H9 (cell line): Measurements from ENCODE around the gene MRPS34. TPM values are rescaled to one million over a fixed set of nuclear protein-coding genes. Genes with fewer than 3 reads are reported as not detected.

Source experiments
- DNase-seq: peaks from one replicate; pipeline ENCODE4 v3.0.0-alpha.2; 2017
- H2AFZ ChIP-seq: one replicate; pipeline ENCODE4 v1.6.1; 2013; ENCODE audit warnings: mild to moderate bottlenecking, low read length, control low read depth, moderate library complexity
- H2AK5ac ChIP-seq: 2 replicates; pipeline ENCODE4 v1.6.1; 2013; ENCODE audit warnings: low read length, control low read depth, mixed read lengths; ENCODE audit not compliant: insufficient read length
- H2BK120ac ChIP-seq: one replicate; pipeline ENCODE4 v1.6.1; 2013; ENCODE audit warnings: low read depth, mild to moderate bottlenecking, low read length, control low read depth, inconsistent platforms; ENCODE audit not compliant: poor library complexity, severe bottlenecking
- H2BK12ac ChIP-seq: 2 replicates; pipeline ENCODE4 v1.6.1; 2013; ENCODE audit warnings: low read length, control low read depth, mixed read lengths, low read depth; ENCODE audit not compliant: insufficient read length
- H2BK15ac ChIP-seq: 2 replicates; pipeline ENCODE4 v1.6.1; 2013; ENCODE audit warnings: low read depth, low read length, control low read depth
- H2BK20ac ChIP-seq: one replicate; pipeline ENCODE4 v1.6.1; 2013; ENCODE audit warnings: low read depth, mild to moderate bottlenecking, low read length, control low read depth, inconsistent platforms; ENCODE audit not compliant: poor library complexity, severe bottlenecking
- H2BK5ac ChIP-seq: 2 replicates; pipeline ENCODE4 v1.6.1; 2013; ENCODE audit warnings: low read length, control low read depth, mixed read lengths; ENCODE audit not compliant: insufficient read length
- H3K14ac ChIP-seq: 2 replicates; pipeline ENCODE4 v1.6.1; 2013; ENCODE audit warnings: low read length, control low read depth; ENCODE audit not compliant: insufficient read depth
- H3K18ac ChIP-seq: 2 replicates; pipeline ENCODE4 v1.6.1; 2013; ENCODE audit warnings: low read depth, mild to moderate bottlenecking, mixed read lengths, low read length, control low read depth; ENCODE audit not compliant: insufficient read length
- H3K23ac ChIP-seq: 2 replicates; pipeline ENCODE4 v1.6.1; 2013; ENCODE audit warnings: low read length, control low read depth, mixed read lengths, low read depth; ENCODE audit not compliant: insufficient read length
- H3K23me2 ChIP-seq: 2 replicates; pipeline ENCODE4 v1.6.1; 2013; ENCODE audit warnings: low read depth, mild to moderate bottlenecking, mixed read lengths, low read length, control low read depth; ENCODE audit not compliant: insufficient read length, poor library complexity, severe bottlenecking
- H3K27ac ChIP-seq: 2 replicates; pipeline ENCODE4 v1.5.1; 2013; ENCODE audit warnings: low read length, control low read depth, mixed read lengths, low read depth; ENCODE audit not compliant: insufficient read length
- H3K27me3 ChIP-seq: 2 replicates; pipeline ENCODE4 v1.6.1; 2013; ENCODE audit warnings: low read length, control low read depth, inconsistent platforms; ENCODE audit not compliant: insufficient read depth
- H3K4ac ChIP-seq: 2 replicates; pipeline ENCODE4 v1.6.1; 2013; ENCODE audit warnings: low read depth, mild to moderate bottlenecking, control low read depth, inconsistent platforms, low read length, moderate library complexity
- H3K4me1 ChIP-seq: 2 replicates; pipeline ENCODE4 v1.6.1; 2013; ENCODE audit warnings: low read length, control low read depth, inconsistent platforms; ENCODE audit not compliant: insufficient read depth
- H3K4me2 ChIP-seq: 2 replicates; pipeline ENCODE4 v1.6.1; 2013; ENCODE audit warnings: low read length, control low read depth, mixed read lengths; ENCODE audit not compliant: insufficient read length, insufficient read depth
- H3K56ac ChIP-seq: 2 replicates; pipeline ENCODE4 v1.6.1; 2013; ENCODE audit warnings: low read depth, mild to moderate bottlenecking, mixed read lengths, low read length, control low read depth; ENCODE audit not compliant: insufficient read length
- H3K79me1 ChIP-seq: 2 replicates; pipeline ENCODE4 v1.6.1; 2013; ENCODE audit warnings: low read depth, mild to moderate bottlenecking, moderate library complexity, low read length, control low read depth, inconsistent platforms; ENCODE audit not compliant: insufficient read depth, poor library complexity, severe bottlenecking
- H3K79me2 ChIP-seq: 2 replicates; pipeline ENCODE4 v1.6.1; 2013; ENCODE audit warnings: low read length, control low read depth, inconsistent platforms; ENCODE audit not compliant: insufficient read depth
- H3K9ac ChIP-seq: 2 replicates; pipeline ENCODE4 v1.6.1; 2013; ENCODE audit warnings: low read length, control low read depth, mixed read lengths; ENCODE audit not compliant: insufficient read length; ENCODE audit errors: extremely low read depth
- H3K9me3 ChIP-seq: one replicate; pipeline ENCODE4 v1.6.1; 2013; ENCODE audit warnings: low read depth, low read length, inconsistent platforms; ENCODE audit not compliant: control insufficient read depth
- H3T11ph ChIP-seq: one replicate; pipeline ENCODE4 v1.6.1; 2013; ENCODE audit warnings: mild to moderate bottlenecking, low read length, control low read depth, inconsistent platforms
- H4K20me1 ChIP-seq: one replicate; pipeline ENCODE4 v1.6.1; 2013; ENCODE audit not compliant: control insufficient read depth, insufficient read length, insufficient read depth
- H4K5ac ChIP-seq: 2 replicates; pipeline ENCODE4 v1.6.1; 2013; ENCODE audit warnings: low read depth, mild to moderate bottlenecking, mixed read lengths, low read length, control low read depth; ENCODE audit not compliant: insufficient read length
- H4K8ac ChIP-seq: replicated peaks from 2 replicates; pipeline ENCODE4 v1.6.1; 2013; ENCODE audit warnings: low read length, control low read depth, mixed read lengths, low read depth; ENCODE audit not compliant: insufficient read length
- H4K91ac ChIP-seq: 2 replicates; pipeline ENCODE4 v1.6.1; 2013; ENCODE audit warnings: low read depth, mild to moderate bottlenecking, moderate library complexity, mixed read lengths, low read length, control low read depth; ENCODE audit not compliant: insufficient read length
- H3K27ac Mint-ChIP-seq, 3 experiments: 2 replicates in 2 of 3; 3 replicates in 1 of 3; pipeline ENCODE4 v1.8.0; 2020 to 2021; ENCODE audit warnings: mixed read lengths in 3 of 3, mild to moderate bottlenecking in 1 of 3, moderate library complexity in 1 of 3
- H3K27me3 Mint-ChIP-seq: 2 replicates; pipeline ENCODE4 v1.8.0; 2021; ENCODE audit warnings: low read depth, mild to moderate bottlenecking, moderate library complexity, mixed read lengths
- H3K36me3 Mint-ChIP-seq, 3 experiments: 2 replicates in 2 of 3; 3 replicates in 1 of 3; pipeline ENCODE4 v1.8.0; 2020 to 2021; ENCODE audit warnings: low read depth in 3 of 3, mixed read lengths in 3 of 3; ENCODE audit not compliant: insufficient read depth in 1 of 3
- H3K4me1 Mint-ChIP-seq, 2 experiments: 2 replicates each; pipeline ENCODE4 v1.8.0; 2020; ENCODE audit warnings: mixed read lengths in 2 of 2
- H3K4me3 Mint-ChIP-seq, 2 experiments: 2 replicates in 1 of 2; 3 replicates in 1 of 2; pipeline ENCODE4 v1.8.0; 2020 to 2021; ENCODE audit warnings: mild to moderate bottlenecking in 2 of 2, mixed read lengths in 2 of 2, moderate library complexity in 1 of 2
- H3K9me3 Mint-ChIP-seq, 2 experiments: 2 replicates in 1 of 2; 3 replicates in 1 of 2; pipeline ENCODE4 v1.8.0; 2020; ENCODE audit warnings: mild to moderate bottlenecking in 2 of 2, mixed read lengths in 2 of 2, moderate library complexity in 1 of 2
- CTCF ChIP-seq: fragments of 200-600 bp; sonication (generic); conservative IDR thresholded peaks from 3 replicates; pipeline ENCODE4 v1.8.0; 2021; ENCODE audit warnings: antibody characterized with exemption, mild to moderate bottlenecking
- WGBS: extraction: QIAGEN DNeasy Blood & Tissue Kit; methylation state at CpG from one replicate; pipeline ENCODE4 v1.1.7; 2013; ENCODE audit warnings: missing lambda C conversion rate, low lambda C conversion rate, mixed read lengths; ENCODE audit not compliant: insufficient read length; ENCODE audit errors: extremely low coverage; 5-methylcytosine and 5-hydroxymethylcytosine counted together
- total RNA-seq: library from RNA; stranded (reverse); gene quantifications from 2 replicates; pipeline ENCODE4 v1.2.1, GENCODE V29; 2021

The MRPS34 gene
- total RNA-seq, 1 experiment from 2014 or later = 205 TPM

DNA sequence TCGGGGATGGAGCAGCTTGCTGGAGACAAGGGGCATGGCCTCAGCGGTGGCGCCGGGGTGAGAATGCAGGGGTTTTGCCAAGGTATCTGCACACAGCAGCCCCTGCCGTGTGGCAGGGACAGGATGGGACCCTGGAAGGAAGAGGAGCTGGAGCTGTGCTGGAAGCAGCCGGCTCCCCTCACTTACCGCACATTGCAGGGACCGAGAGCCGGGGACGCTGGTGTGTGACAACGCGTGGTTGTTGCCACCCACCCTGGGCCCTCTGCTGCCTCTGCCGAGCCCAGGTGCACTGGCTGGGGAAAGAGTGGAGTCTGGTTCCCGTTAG lies 12.9 kb upstream of the MRPS34 start:
- no peak overlapping the region for H2BK120ac ChIP-seq
- H3K27ac ChIP-seq = no peak overlapping the region
- no peaks in the 10 kb centered on the region for H3K9me3 Mint-ChIP-seq
- H3K4me1 ChIP-seq = no peaks in the 10 kb centered on the region; the same call in 1 of the 2 replicates
- H3K23me2 ChIP-seq = peaks cover 5% of the 10 kb centered on the region
- no peak for TF ChIP-seq CTCF
- no CpG with 5 or more reads among the region's 14 CpGs for WGBS
- H2AK5ac ChIP-seq = no peak overlapping the region
- H3K27me3 ChIP-seq = no peaks in the 10 kb centered on the region
- no peaks in the 10 kb centered on the region for H4K20me1 ChIP-seq
- no peak overlapping the region for H4K5ac ChIP-seq
- H4K8ac ChIP-seq = no peak overlapping the region
- H4K91ac ChIP-seq = no peak overlapping the region
- peaks cover 7 to 14% of the 10 kb centered on the region in 2 experiments for H3K4me1 Mint-ChIP-seq
- no peak overlapping the region for H3K23ac ChIP-seq
- H2BK20ac ChIP-seq = no peak overlapping the region
- H3K4me2 ChIP-seq = no peak overlapping the region
- H3K4ac ChIP-seq = no peak overlapping the region
- no peak overlapping the region; a peak in 1 of 7 replicates for H3K27ac Mint-ChIP-seq
- H2BK5ac ChIP-seq = no peak overlapping the region
- H3T11ph ChIP-seq = no peak overlapping the region
- no peak overlapping the region for H2AFZ ChIP-seq
- peaks cover 8% of the 10 kb centered on the region; the same call in 1 of the 2 replicates for H3K79me2 ChIP-seq
- no peak overlapping the region for H3K14ac ChIP-seq
- no peak overlapping the region for H2BK15ac ChIP-seq
- no peak overlapping the region for H3K4me3 Mint-ChIP-seq
- H3K27me3 Mint-ChIP-seq = peaks cover 2% of the 10 kb centered on the region; the same call in 1 of the 2 replicates
- H3K9ac ChIP-seq = no peak overlapping the region
- no peak overlapping the region for H3K18ac ChIP-seq
- H3K36me3 Mint-ChIP-seq = peaks cover 5 to 23% (median 17%) of the 10 kb centered on the region in 3 experiments; a peak in 6 of 7 replicates
- H3K56ac ChIP-seq = no peak overlapping the region
- H2BK12ac ChIP-seq = no peak overlapping the region
- DNase-seq = no peak
- H3K79me1 ChIP-seq = peaks cover 5% of the 10 kb centered on the region
- H3K9me3 ChIP-seq = no peaks in the 10 kb centered on the region
